Measurements from ENCODE around the gene L3MBTL4. TPM values are rescaled to one million over a fixed set of nuclear protein-coding genes. Genes with fewer than 3 reads are reported as not detected.

Gene L3MBTL4
- total RNA-seq, 1 donor from 2014 or later, result not detected

DNA sequence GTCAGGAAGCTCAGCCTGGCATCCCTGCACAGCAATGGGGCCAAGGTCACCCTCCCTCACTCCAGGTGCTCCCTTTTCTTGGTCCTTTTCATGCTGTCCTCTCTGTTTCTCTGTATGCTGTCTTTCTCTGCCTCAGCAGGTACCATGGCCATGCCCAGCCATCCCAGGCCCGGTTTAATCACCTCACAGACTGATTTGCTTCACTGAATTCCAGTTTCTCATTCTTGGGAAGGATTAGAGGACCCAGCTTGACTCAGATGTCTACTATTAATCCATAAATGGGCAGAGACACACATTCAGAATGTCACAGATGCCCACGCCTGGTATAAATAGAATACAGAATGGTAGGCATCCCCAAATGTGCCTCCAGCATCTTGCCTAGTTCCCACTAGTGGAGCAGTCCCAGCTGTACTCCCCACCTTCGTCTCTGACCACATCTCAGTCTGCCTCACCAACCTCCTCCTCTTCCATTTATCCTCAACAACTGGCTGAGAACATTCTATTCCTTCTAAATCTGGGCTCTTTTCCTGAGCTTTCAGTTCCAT is 14.2 kb upstream of the L3MBTL4 start:
- intact Hi-C loops (cut with DNase I), result no loop called here
- no peak for DNase-seq (ENCODE audit: low spot score in 2 of 2)
- no peak overlapping the region for H3K27ac ChIP-seq
- H3K36me3 ChIP-seq, result no peaks in the 10 kb centered on the region
- H3K9me3 ChIP-seq, result no peaks in the 10 kb centered on the region
- no peaks in the 10 kb centered on the region for H3K27me3 ChIP-seq
- TF ChIP-seq CTCF (IDR thresholded peaks at IDR 0.05), result no peak
- H3K4me1 ChIP-seq, result no peaks in the 10 kb centered on the region
- no peak overlapping the region for H3K4me3 ChIP-seq

GRCh38 chr18:6427286-6427685 is 12.6 kb upstream of the L3MBTL4 start:
- H3K4me3 ChIP-seq, result no peak overlapping the region
- H3K27me3 ChIP-seq, result no peaks in the 10 kb centered on the region
- intact Hi-C loops (cut with DNase I), result no loop called here

GRCh38 chr18:6423289-6423688 is 8.6 kb upstream of the L3MBTL4 start:
- Histone ChIP-seq H3K4me1 (no peaks in the 10 kb centered on the region), H3K27me3 (no peaks in the 10 kb centered on the region), H3K36me3 (no peaks in the 10 kb centered on the region), H3K9me3 (no peaks in the 10 kb centered on the region), H3K4me3 (no peak overlapping the region), H3K27ac (no peak overlapping the region)
- no peak for TF ChIP-seq CTCF (IDR thresholded peaks at IDR 0.05)
- DNase-seq (ENCODE audit: low spot score in 2 of 2), result no peak
- intact Hi-C loops (cut with DNase I), result no loop called here

More at GRCh38 chr18:6427286-6427685, 12.6 kb upstream of the L3MBTL4 start:
- Histone ChIP-seq H3K36me3 (no peaks in the 10 kb centered on the region), H3K27ac (no peak overlapping the region), H3K4me1 (no peaks in the 10 kb centered on the region), H3K9me3 (no peaks in the 10 kb centered on the region)
- TF ChIP-seq CTCF (IDR thresholded peaks at IDR 0.05), result no peak
- DNase-seq (ENCODE audit: low spot score in 2 of 2), result no peak

DNA sequence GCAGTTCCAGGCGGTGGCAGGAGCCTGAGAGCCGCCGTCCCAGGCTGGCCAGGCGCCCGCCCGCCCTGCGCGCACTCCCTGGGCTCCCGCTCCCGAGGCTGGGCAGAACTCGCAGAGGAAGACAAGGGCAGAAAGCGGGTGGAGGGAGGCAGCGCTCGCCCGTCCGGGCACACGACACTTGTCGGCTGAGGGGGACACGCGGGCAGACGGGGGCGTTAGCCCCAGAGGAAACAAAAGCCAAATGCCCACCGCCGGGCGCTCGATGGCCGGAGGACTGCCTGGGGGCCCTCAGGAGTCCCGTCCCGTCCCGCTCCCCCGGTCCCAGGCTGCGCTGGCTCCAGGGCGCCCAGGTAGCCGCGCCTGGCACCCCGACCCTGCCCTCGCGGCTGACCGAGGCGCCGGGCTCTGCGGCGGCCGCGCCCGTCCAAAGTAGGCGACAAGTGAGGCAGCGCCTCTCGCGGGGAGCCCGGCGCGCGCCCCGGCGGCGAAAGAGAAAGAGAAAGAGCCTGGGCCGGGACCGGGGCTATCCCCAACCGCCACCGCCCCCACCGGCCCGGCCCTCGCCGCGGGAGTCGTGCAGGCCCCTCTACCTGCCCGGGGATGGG is 491 bp downstream of the L3MBTL4 start:
- Histone ChIP-seq H3K9me3 (no peaks in the 10 kb centered on the region), H3K36me3 (no peaks in the 10 kb centered on the region), H3K27ac (peak overlapping the region; percentile 12 to 52), H3K4me1 (no peaks in the 10 kb centered on the region), H3K4me3 (peak overlapping the region; percentile 70 to 75), H3K27me3 (no peaks in the 10 kb centered on the region)
- peak in 1 of 2 donors; percentile 73 for DNase-seq (ENCODE audit: low spot score in 2 of 2)
- intact Hi-C loops (cut with DNase I), result no loop called here
- no peak for TF ChIP-seq CTCF (IDR thresholded peaks at IDR 0.05)

DNA sequence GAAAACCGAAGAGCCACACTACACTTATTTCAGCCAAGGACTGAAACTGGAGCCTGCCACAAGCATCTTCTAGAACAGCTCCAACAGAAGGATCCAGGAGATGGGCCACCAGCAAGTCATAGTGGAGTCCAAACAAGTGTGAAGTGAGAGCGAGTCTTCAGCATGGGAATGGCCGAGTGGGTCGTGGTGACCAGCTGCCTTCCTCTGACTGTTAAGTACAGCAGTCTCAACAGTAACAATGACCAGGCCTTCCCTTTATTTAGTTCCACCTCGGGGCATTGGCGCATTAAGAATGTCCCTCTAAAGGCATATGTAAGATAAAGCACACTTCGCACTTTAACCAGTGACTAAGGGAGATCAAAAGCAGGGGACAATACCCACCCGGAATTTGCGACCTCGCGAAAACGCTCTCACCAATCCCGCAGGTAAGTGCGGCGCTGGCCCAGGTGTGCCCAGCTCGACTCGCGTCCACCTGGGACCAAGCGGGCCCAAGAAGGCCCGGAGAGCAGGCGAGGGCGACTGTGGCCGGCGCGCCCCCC is 1.1 kb downstream of the L3MBTL4 start:
- H3K27ac ChIP-seq, result peak overlapping the region; percentile 12 to 52
- no peak for DNase-seq (ENCODE audit: low spot score in 2 of 2)
- no peaks in the 10 kb centered on the region for H3K36me3 ChIP-seq
- H3K4me1 ChIP-seq, result no peaks in the 10 kb centered on the region
- no peak for TF ChIP-seq CTCF (IDR thresholded peaks at IDR 0.05)
- no peaks in the 10 kb centered on the region for H3K9me3 ChIP-seq
- no peaks in the 10 kb centered on the region for H3K27me3 ChIP-seq
- intact Hi-C loops (cut with DNase I), result no loop called here
- peak overlapping the region; percentile 70 to 75 for H3K4me3 ChIP-seq

All from ascending aorta (tissue), 2 donors.